ENCODE measurements around the gene PCK2. TPM values are rescaled to one million over a fixed set of nuclear protein-coding genes. Genes with fewer than 3 reads are reported as not detected.

PCK2 gene
- total and polyA plus RNA-seq, 2 of the 13 experiments (the other 11 are each of a cell fraction or from before 2014, with no cell fraction given), result 129 to 272 TPM

DNA sequence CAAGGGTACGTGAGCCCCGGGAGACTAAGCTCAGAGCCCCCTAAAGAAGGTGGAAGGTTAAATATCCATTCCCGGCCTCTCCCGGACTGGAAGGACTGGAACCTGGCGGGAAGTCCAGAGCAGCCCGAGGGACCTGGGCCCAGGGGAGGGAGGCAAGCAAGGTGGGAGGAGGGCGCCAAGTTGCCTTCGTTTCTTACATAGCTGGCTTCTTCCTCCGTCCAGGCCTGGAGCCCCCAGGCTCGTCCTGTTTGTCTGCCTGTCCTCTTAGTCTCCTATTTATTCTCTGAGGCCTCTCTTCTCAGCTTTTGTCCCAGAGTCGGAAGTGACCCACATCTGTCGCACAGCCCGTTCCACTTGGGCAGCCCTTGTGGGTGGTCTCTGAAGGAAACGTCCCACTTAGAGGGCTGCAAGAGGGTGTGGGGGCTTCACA, 745 bp downstream of the PCK2 start (continued):
- TF ChIP-seq ZSCAN22 (CRISPR knock-in tag; IDR thresholded peaks at IDR 0.05) (0 out of 2 replicates have a peak, but pooled peaks have one; percentile 12), ZNF232 (CRISPR knock-in tag; IDR thresholded peaks at IDR 0.05; ENCODE audit: borderline replicate concordance) (no peak), FLYWCH1 (CRISPR knock-in tag; IDR thresholded peaks at IDR 0.05) (no peak), ZNF547 (CRISPR knock-in tag; IDR thresholded peaks at IDR 0.05) (no peak), ZNF569 (CRISPR knock-in tag; IDR thresholded peaks at IDR 0.05; ENCODE audit: borderline replicate concordance) (no peak), TBL1XR1 (IDR thresholded peaks at IDR 0.05; ENCODE audit: borderline replicate concordance, low read length, partially characterized antibody) (no peak), ZNF839 (CRISPR knock-in tag; IDR thresholded peaks at IDR 0.05; ENCODE audit: borderline replicate concordance) (peak; percentile 21; the same call in 1 of the 2 replicates), ZNF230 (CRISPR knock-in tag; IDR thresholded peaks at IDR 0.05) (no peak), NAIF1 (CRISPR knock-in tag; IDR thresholded peaks at IDR 0.05; ENCODE audit: borderline replicate concordance) (no peak), ZNF460 (CRISPR knock-in tag; IDR thresholded peaks at IDR 0.05; ENCODE audit: borderline replicate concordance) (no peak), ZNF367 (CRISPR knock-in tag; IDR thresholded peaks at IDR 0.05; ENCODE audit: borderline replicate concordance) (no peak), ZNF674 (CRISPR knock-in tag; IDR thresholded peaks at IDR 0.05; ENCODE audit: low read depth) (0 out of 2 replicates have a peak, but pooled peaks have one; percentile 3), ZFP37 (CRISPR knock-in tag; IDR thresholded peaks at IDR 0.05; ENCODE audit: borderline replicate concordance) (no peak), ZNF124 (CRISPR knock-in tag; IDR thresholded peaks at IDR 0.05) (no peak), ZFP36L1 (CRISPR knock-in tag; IDR thresholded peaks at IDR 0.05) (no peak), ZNF841 (CRISPR knock-in tag; IDR thresholded peaks at IDR 0.05; ENCODE audit: borderline replicate concordance) (no peak), HNRNPL (IDR thresholded peaks at IDR 0.05; ENCODE audit: low read depth, low read length) (no peak), ZFY (CRISPR knock-in tag; IDR thresholded peaks at IDR 0.05) (no peak), KDM1A (CRISPR knock-in tag; IDR thresholded peaks at IDR 0.05) (no peak), RARA (CRISPR knock-in tag; IDR thresholded peaks at IDR 0.05) (no peak)
- TF ChIP-seq, protein P1, sequence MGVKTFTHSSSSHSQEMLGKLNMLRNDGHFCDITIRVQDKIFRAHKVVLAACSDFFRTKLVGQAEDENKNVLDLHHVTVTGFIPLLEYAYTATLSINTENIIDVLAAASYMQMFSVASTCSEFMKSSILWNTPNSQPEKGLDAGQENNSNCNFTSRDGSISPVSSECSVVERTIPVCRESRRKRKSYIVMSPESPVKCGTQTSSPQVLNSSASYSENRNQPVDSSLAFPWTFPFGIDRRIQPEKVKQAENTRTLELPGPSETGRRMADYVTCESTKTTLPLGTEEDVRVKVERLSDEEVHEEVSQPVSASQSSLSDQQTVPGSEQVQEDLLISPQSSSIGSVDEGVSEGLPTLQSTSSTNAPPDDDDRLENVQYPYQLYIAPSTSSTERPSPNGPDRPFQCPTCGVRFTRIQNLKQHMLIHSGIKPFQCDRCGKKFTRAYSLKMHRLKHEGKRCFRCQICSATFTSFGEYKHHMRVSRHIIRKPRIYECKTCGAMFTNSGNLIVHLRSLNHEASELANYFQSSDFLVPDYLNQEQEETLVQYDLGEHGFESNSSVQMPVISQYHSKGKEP (CRISPR knock-in tag; IDR thresholded peaks at IDR 0.05), result no peak
- TF ChIP-seq, protein P2, sequence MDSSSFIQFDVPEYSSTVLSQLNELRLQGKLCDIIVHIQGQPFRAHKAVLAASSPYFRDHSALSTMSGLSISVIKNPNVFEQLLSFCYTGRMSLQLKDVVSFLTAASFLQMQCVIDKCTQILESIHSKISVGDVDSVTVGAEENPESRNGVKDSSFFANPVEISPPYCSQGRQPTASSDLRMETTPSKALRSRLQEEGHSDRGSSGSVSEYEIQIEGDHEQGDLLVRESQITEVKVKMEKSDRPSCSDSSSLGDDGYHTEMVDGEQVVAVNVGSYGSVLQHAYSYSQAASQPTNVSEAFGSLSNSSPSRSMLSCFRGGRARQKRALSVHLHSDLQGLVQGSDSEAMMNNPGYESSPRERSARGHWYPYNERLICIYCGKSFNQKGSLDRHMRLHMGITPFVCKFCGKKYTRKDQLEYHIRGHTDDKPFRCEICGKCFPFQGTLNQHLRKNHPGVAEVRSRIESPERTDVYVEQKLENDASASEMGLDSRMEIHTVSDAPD (CRISPR knock-in tag; IDR thresholded peaks at IDR 0.05), result no peak
- TF ChIP-seq, protein P3, sequence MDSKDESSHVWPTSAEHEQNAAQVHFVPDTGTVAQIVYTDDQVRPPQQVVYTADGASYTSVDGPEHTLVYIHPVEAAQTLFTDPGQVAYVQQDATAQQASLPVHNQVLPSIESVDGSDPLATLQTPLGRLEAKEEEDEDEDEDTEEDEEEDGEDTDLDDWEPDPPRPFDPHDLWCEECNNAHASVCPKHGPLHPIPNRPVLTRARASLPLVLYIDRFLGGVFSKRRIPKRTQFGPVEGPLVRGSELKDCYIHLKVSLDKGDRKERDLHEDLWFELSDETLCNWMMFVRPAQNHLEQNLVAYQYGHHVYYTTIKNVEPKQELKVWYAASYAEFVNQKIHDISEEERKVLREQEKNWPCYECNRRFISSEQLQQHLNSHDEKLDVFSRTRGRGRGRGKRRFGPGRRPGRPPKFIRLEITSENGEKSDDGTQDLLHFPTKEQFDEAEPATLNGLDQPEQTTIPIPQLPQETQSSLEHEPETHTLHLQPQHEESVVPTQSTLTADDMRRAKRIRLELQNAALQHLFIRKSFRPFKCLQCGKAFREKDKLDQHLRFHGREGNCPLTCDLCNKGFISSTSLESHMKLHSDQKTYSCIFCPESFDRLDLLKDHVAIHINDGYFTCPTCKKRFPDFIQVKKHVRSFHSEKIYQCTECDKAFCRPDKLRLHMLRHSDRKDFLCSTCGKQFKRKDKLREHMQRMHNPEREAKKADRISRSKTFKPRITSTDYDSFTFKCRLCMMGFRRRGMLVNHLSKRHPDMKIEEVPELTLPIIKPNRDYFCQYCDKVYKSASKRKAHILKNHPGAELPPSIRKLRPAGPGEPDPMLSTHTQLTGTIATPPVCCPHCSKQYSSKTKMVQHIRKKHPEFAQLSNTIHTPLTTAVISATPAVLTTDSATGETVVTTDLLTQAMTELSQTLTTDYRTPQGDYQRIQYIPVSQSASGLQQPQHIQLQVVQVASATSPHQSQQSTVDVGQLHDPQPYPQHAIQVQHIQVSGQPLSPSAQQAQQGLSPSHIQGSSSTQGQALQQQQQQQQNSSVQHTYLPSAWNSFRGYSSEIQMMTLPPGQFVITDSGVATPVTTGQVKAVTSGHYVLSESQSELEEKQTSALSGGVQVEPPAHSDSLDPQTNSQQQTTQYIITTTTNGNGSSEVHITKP (CRISPR knock-in tag; IDR thresholded peaks at IDR 0.05; ENCODE audit: low read depth), result peak; percentile 10; the same call in 1 of the 2 replicates
- TF ChIP-seq, protein P4, sequence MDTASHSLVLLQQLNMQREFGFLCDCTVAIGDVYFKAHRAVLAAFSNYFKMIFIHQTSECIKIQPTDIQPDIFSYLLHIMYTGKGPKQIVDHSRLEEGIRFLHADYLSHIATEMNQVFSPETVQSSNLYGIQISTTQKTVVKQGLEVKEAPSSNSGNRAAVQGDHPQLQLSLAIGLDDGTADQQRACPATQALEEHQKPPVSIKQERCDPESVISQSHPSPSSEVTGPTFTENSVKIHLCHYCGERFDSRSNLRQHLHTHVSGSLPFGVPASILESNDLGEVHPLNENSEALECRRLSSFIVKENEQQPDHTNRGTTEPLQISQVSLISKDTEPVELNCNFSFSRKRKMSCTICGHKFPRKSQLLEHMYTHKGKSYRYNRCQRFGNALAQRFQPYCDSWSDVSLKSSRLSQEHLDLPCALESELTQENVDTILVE (CRISPR knock-in tag; IDR thresholded peaks at IDR 0.05), result no peak
